HG03565 (cell line): ENCODE data around the gene UBQLN4.
A peak's percentile ranks its signal among the peaks of the same experiment; 100 is the strongest.

Experiments used
- ATAC-seq: cut with Tn5 transposase; IDR thresholded peaks from one replicate; pipeline ENCODE4 v1.9.1; 2021; ENCODE audit warnings: mild to moderate bottlenecking, moderate library complexity; ENCODE audit not compliant: unreplicated experiment

UBQLN4 gene

DNA sequence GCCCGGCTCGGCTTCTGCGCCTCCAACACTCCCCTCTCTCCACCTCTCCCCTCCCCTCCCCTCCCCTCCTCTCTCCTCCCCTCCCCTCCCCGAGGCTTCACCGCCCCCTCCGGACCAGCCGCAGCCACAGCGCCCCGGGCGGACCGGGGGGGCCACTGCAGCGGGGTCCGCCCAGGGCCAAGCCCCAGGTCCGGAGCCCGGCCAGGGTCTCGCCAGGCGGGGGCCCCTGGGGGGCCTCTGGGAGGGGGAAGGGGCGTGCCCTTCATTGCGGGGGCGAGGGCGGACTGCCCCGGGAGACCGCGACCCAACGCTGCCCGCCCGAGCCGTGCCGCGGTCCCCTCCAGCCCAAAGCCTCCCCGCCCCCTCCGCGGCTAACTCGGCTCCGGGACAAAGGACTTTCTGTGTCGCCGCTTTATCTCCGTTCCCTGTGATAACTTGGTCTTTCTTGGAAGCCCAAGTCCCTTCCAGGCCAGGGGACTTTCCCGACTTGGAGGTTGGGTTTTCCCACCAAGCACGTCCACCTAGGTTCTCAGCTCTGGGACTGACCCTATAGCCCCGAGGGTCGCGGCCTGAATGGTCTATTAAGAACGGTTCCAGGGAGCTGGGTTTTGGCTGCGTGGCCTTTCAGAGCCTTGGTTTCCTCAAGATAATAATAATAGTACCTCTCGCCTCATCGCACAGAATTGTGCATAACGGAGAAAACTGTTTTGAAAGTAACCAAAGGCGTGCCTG, at the start of gene UBQLN4:
Gene UBQLN4, minus strand, starts transcription at position 31 of the 732 bp plus-strand sequence. CDS start 97 bp downstream, outside the sequence.
- ATAC-seq: peak; percentile 38

DNA sequence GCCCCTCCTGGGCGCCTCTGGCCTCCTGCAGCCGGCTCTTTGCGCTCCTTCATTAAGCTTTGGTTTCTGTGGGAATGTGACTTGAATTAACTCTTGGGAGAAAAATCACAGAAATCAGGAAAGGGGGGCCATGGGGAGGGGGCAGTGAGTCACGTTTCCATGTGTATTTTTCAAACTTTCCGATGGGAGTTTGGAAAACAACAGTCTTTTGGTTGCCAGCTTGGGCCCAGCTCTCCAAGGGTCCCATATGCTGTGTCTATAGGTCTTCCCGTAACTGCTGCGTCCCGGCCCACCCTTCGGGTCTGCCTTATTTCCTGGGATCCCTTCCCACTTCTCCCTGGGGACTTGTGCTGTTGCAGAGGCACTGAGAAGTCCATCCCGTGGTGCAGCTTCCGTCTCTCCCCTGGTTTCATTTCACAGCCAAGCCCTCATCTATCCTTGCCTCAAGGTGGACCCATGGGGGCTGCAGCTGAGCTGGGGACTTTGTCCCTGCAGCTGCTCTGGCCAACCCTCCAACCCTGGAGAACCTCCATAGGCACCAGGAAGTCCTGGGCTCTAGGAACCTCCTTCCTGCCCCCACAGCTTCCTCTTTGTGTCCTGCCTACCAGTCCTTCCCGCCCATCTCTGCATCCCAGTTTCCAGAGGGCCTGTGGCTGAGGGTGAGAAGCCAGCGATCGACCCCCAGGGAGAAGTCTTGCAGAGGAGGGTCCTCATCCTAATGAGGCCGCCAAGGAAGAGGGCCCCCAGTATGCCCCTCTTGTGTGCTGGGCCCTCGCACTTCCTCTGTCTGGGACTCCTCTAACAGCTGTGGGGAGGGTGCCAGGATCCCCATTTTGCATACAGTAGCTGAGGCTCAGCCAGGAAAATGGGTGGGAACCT, 49.3 kb upstream of the UBQLN4 start:
- no peak for ATAC-seq

DNA sequence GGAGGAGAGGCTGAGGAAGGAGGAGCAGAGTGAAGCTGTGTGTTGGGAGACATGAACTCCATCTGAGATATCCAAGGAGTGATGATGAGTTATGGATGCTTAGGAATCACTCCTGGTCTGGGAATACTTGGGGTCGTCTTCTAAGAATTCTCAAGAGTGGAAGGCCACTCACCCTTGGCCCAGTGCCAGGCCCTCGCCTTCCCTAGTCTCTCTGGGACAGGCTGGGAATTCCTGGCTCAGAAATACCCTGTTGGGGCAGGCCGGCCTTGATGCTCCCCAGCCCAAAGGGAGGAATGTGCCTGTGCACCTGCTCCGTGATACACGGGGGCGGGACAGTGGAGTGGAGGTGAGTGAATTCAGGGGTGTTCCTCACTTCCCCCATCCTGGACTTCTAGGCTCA, 48.3 kb upstream of the UBQLN4 start:
- no peak for ATAC-seq

DNA sequence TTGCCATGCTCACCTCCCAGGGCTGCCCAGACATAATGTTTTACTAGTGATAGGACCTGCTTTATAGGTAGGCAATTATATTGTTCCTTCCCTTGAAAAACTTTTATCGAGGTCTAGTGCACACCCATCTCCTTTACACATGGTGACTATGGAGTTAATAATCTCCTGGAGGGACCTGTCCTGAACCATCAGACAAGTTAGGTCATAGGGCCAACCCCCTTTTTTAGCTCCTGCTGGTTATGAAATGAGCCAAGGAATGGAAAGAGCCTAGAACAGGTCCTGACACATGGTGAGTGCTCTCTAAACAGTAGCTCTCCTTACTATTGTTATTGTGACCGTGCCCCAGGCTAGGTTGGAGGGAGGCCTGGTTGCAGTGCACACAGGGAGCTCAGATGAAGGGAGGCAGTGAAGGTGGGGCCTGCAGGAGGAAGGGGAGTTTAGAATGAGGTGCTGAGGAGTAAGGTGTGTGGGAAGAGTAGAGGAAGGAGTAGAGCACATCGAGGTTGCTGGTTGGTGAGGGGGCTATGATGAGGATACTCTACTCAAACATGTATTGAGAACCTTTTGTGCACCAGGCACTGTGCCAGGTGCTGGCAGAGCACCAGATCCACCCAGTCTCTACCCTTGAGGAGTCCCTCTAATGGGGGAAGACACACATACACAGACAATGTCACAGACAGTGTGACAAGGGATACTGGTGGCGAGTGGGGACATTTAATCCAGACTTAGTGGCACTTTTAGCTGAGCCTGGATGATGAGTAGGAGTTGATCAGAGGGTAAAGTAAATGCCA, 46.8 kb upstream of the UBQLN4 start:
- no peak for ATAC-seq

DNA sequence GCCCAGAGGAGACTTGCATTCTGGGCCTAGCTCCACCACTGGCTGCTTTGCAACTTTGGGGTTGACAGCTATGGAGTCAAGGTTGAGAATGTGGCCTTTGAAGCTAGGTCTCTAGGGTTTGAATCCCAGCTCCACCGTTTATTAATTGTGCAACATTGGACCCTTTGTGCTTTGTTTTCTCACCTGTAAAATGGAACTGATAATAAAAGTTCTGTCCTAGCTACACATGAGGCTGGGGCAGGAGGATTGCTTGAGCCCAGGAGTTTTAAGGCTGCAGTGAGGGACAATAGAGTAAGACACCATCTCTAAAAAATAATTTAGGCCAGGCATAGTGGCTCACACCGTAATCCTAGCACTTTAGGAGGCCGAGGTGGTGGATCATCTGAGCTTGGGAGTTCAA, 45.7 kb upstream of the UBQLN4 start:
- no peak for ATAC-seq

DNA sequence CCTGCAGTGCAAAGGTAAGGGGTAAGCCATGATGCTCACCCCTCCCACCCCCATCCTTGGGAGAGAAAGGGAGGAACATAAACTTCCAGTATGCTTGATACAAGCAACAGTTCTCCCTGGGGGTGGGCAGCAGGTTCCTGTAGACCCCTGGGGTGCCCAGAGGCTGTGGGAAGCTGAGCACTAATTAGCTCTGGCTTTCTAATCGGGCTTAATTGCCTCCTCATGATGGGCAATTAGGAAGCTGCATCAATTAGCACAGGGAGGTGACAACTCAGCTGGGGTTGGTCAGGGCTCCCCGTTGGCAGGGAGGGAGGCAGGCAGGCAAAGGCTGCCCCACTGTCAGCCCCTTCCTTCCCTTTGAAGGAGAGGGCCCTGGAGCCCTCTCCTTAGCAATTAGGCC, 45.2 kb upstream of the UBQLN4 start:
- no peak for ATAC-seq

DNA sequence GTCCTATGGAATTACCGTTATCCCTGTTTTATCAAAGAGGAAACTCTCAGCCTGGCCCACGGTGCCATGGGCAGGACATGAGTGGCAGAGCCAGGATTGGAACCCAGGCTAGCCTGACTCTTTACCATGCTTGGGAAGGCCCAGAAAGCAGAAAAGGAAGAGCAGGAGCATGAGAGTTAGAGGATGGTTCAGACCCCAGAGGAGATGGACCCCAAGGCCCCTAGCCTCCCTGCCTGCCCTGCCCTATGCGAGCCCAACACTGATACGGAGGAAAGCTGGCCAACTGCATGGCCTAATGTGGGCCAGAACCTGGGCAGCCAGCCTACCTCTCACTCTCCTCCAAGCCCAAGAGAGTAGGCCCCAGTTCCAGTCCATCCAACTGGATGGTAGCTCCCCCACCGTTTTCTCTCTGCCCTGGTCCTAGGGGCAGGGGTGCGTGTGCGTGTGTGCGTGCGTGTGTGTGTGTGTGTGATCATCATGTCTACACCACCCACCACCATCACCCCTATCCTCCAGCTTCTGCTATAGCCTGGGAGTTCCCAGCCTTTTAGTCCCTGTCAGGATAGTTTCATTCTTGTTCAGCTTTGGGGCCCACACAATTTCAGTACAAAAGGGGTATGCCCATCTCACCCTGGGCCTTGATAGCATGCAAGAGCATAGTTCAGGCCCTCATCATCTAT, 44.0 kb upstream of the UBQLN4 start:
- ATAC-seq: no peak

DNA sequence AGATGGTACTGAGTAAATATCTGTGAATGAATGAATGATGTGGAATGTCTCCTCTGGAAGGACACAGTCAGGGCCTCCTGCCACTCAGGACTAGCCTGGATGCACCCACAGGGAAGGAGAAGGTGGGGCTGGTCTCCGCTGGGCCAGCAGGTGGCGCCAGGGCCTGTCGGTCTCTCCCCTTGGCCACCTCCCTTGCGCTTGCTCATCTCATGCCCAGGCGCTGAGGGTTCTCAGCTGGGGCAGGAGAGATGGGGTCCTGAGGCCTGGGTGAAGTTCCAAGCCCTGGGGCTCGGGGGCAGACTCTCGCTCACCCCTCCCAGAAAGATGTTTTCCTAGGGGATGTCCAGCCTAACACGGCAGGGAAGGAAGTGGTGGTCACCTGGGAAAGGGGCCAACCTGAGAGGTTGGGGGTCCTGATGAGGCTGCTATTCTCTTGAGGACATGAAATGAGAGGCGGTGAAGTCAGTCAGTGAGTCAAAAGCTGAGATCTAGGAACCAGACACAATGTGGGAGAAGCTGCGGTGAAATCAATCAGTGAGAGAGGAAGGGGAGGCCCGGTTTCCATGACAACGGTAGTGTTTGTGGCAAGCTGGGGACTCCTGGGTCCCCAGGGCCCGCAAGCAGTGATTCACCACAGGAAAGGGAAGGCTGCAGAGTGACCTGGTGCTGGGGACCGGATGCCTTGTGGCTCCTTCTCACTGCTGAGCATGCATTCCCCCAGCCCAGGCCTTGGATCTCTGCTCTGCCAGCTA, 43.2 kb upstream of the UBQLN4 start:
- peak; percentile 53 for ATAC-seq

DNA sequence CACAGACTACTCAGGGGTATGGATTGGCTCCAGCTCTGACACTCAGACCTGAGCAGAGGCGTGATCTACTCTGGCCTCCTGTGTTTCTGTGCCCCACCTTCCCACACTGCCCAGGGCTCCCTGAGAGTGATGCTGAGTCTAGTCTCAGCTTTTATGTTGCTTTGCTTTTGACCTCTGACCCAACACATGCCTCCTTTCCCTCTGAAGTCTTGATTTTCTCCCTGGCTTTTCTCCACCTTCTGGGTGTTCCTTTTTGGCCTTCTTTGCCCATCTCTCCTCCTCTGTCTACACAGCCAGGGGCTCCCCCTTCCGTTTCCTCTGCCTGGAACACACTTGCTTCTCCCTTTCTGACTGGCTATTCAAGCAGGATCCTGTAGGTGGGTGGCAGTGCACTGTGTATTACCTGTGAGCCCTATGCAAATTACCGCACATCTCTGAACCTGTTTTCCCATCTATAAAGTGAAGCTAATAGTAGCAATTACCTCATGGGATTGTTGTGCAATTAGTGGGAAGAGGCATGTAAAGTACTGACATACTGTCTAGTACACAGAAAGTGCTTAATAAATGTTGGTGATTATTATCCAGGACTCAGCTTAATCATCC, 42.4 kb upstream of the UBQLN4 start:
- ATAC-seq: no peak

DNA sequence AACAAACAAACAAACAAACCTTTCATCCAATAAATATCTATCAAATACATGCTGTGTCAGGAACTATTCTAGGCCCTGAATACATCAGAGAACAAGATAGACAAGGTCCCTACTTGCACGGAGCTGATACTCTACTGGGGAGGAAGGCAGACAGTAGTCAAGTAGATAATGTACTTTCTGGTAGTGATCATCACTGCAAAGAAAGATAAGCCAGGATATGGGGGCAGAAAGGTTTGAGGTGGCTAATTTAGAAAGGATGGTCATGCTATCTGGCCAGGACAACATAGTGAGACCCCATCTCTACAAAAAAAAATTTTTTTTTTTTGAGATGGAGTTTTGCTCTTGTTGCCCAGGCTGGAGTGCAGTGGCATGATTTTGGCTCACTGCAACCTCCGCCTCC, 38.0 kb upstream of the UBQLN4 start:
- no peak for ATAC-seq

DNA sequence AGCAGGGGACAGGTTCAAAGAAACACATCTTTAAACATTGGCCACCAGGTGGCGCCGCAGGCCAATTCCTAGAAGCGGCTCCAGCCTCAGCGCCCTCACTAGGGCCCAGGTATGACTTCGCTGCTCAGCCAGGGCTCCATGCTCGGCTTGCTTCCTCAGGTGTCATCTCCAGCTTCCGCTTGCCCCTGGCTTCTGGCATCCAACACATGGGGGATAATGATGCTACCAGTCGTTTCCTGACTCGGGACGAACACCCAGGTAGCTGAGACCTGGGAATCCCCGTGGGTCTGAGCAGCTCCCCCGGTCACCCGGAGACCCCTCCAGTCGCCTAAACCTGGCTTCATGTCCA, 37.2 kb upstream of the UBQLN4 start:
- ATAC-seq: no peak

DNA sequence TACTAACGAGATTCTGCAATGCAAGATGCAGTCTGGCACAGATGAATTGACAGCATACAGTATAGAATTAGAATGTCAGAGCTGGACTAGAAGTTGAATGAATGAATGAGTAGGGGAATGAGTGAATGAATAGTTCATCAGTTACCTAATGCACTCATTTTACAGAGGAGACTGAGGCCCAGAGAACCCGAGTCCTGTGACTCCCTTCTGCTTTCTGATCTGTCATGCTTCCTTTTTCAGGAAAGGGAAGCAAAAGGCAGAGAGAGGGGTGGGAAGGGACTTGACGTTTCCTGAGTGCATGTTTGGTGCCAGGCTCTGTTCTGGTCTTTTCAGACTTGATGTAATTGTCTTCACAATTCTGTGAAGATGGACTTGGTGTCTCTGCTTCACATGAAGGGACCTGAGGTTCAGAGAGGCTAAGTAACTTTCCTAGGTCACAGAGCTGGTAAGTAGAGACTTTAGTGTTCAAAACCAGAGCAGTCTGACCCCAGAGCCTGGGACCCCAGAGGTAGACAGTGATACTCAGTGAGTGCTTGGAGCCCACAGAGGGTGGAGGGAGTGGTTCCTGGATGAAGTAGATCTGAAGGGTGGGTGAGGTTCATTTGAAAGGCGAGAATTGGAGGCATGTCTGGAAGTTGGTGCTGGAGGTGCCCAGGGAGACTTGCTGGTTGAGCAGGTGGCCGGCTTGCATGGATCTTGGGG, 36.7 kb upstream of the UBQLN4 start:
- ATAC-seq: no peak

DNA sequence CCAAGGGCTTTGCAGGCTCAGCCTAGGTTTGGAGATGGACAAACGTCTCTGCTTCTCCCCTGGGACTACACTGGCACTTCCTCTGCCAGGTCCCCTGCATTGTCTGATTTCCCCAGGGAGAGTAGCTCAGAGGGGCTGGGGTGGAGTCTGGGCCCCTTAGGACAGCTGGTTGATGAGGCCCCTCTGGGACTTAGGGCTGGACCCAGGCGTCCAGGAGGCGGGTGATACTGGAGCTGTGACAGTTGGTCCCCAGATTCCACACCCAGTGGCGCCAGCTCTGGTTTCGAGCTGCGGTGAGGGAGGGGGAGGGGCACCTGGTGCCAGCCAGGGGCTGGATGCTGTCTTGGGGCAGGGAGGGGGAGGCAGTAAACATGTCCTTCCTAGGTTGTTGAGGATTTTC, 36.1 kb upstream of the UBQLN4 start:
- ATAC-seq: no peak

DNA sequence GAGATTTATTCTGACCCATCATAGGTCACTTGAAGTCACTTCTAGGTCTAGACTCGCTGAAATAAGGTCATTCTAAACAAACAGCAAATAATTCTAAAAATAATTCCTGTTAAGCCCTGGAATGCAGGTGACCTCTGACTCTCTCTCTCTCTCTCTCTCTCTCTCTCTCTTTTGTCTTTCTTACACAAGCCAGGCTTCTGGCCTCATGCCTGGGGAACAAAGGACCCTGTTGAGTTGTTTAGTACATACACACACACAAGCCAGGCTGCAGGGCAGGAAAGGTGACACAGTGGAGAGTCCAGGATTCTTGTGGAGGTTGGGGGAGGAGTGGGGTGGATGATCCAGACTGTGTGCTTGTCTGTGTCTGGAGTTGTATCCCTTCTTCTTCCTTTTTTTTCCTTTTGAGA, 32.7 kb upstream of the UBQLN4 start:
- no peak for ATAC-seq

DNA sequence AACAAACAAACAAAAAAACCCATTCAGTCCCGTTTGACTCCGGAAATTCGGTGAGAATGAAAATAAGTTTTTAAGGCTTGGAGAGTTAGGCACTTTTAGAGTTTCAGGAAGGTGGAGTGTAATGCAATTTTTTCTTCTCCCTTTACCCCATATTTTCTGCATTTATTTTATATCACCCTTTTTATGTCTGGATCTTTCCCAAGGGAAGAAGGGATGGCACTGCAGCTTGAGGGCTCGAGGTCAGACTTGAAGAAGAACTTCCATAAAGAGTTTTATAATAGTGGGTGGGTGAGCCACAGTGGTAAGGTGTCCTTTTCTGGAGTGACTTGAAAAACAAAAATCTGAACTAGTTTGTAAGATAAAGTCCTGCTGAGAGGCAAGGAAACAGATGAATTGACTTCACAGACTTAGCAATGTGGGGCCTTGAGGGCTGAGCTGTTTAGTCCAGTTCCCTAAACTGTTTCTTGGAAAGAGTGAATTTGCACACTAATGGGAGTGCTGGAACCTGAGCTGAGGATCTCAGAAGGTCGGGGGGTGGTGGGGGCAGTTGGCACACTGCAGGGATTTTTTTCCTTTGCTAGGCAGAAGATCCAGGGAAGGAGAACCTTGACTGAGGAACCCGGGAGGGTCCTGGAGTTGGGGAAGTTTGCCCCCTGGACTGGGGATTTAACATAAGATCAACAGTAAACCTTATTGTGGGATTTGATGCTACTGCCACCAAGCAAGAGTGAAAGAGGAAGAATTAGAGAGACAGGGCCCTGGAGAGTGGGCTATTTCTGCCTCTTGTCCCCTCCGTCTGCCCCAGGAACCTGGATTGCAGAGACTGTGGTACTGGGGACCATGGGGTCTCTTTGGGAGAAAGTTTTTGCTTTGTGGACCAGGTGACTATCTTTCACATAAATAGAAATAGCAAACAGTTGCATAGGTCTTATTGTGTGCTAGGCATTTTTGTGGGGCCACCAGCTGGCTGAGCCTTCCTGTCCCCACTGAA, 30.5 kb upstream of the UBQLN4 start:
- ATAC-seq: no peak

DNA sequence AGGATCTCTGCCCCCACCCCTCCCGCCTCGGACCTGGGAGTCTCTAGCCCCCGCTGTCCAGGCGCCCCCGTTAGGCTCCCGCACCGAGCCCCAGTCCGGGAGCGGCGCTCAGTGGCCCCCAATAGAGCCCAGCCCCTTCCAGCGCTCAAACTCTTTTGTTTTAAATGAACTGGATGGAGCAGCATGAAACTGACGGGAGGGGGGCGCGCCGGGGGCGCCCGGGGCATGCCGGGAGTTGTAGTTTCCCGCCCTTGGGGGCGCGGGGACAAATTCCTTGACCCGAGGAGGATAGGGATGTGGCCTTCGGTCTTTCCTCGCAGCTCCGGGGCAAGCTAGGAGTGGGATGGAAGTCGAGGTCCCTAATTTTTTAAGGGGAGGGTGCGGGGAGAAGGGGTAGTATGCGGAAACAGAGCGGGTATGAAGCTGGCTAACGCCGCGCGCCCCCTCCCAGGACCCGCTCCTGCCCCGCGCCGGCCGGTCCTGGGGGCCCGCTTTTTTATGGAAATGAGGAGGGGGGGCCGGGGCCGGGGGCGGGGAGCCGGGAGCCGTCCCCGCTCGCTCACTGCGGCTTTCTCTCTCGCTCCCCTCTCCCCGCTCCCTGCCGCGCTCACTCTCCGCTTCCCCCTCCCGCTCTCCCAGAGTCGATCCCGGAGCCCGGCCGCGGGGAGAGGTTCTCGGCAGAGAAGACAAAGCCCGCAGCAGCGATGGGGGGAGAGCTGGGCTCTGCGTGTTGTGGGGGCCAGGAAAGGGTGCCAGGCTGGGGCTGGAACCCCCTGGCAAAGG, 28.9 kb upstream of the UBQLN4 start, which contains the start of gene MEX3A:
Gene MEX3A, minus strand, starts transcription at position 157 of the 783 bp plus-strand sequence. CDS start 467 bp downstream, outside the sequence.
- ATAC-seq: no peak

DNA sequence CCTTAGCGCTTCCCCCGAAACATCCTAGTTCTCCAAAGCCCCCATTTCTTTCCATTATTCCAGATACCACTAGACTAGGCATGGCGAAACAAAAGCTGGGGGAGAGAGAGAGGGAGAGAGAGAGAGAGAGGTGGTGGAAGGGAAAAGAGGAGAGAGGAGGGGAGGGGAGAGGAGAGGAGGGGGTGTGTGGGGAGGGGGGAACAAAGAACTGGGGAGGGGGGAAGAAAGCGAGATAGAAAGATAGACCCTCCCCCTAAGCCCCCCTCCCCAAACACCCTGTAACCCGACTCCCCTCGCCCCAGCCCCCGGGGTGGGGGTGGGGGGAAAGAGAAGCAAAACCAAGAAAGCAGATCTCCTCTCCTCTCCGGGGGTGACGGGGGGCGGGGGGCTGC, 28.3 kb upstream of the UBQLN4 start:
- no peak for ATAC-seq
